ENCODE data around the gene ZNF777.

ZNF777 gene

GRCh38 chr7:149444287-149444686, 16.6 kb downstream of the ZNF777 start:
- no peak for DNase-seq
- no peaks in the 10 kb centered on the region for H3K27me3 ChIP-seq (ENCODE audit: insufficient read depth, low read length, poor library complexity)
- no peaks in the 10 kb centered on the region for H3K79me2 ChIP-seq (ENCODE audit: insufficient read depth, low read length)
- no peaks in the 10 kb centered on the region for H3K9me3 ChIP-seq (ENCODE audit: insufficient read depth, low read length, severe bottlenecking)
- H3K4me3 ChIP-seq (ENCODE audit: low read depth in 1 of 2, low read length in 2 of 2) = no peak overlapping the region
- no peaks in the 10 kb centered on the region for H4K20me1 ChIP-seq (ENCODE audit: insufficient read depth, low read length)
- ATAC-seq (ENCODE audit: insufficient read depth, low read depth) = no peak
- no peak overlapping the region for H3K27ac ChIP-seq (ENCODE audit: low read length)
- 0 out of 2 replicates have a peak, but pooled peaks cover 2% of the 10 kb centered on the region for H3K4me1 ChIP-seq (ENCODE audit: insufficient read depth, low read length)
- no peak overlapping the region for H3K9ac ChIP-seq (ENCODE audit: low read depth, low read length)
- peaks cover 50% of the 10 kb centered on the region for H3K36me3 ChIP-seq (ENCODE audit: insufficient read depth, low read length)
- H2AFZ ChIP-seq (ENCODE audit: low read depth, low read length) = no peak overlapping the region
- no peak for TF ChIP-seq CTCF (IDR thresholded peaks at IDR 0.05; ENCODE audit: borderline replicate concordance, extremely low read depth, low read length, poor library complexity, severe bottlenecking)
- TF ChIP-seq EZH2 (IDR thresholded peaks at IDR 0.05; ENCODE audit: borderline replicate concordance, low read depth, low read length, severe bottlenecking) = no peak
- no peak overlapping the region for H3K4me2 ChIP-seq (ENCODE audit: insufficient read depth, low read length)

GRCh38 chr7:149443523-149443922, 17.3 kb downstream of the ZNF777 start:
- Histone ChIP-seq H2AFZ (ENCODE audit: low read depth, low read length) (no peak overlapping the region), H4K20me1 (ENCODE audit: insufficient read depth, low read length) (no peaks in the 10 kb centered on the region), H3K4me3 (ENCODE audit: low read depth in 1 of 2, low read length in 2 of 2) (no peak overlapping the region), H3K27me3 (ENCODE audit: insufficient read depth, low read length, poor library complexity) (no peaks in the 10 kb centered on the region), H3K4me2 (ENCODE audit: insufficient read depth, low read length) (no peak overlapping the region), H3K9me3 (ENCODE audit: insufficient read depth, low read length, severe bottlenecking) (no peaks in the 10 kb centered on the region), H3K27ac (ENCODE audit: low read length) (no peak overlapping the region), H3K9ac (ENCODE audit: low read depth, low read length) (no peak overlapping the region), H3K4me1 (ENCODE audit: insufficient read depth, low read length) (0 out of 2 replicates have a peak, but pooled peaks cover 2% of the 10 kb centered on the region), H3K36me3 (ENCODE audit: insufficient read depth, low read length) (peaks cover 47% of the 10 kb centered on the region), H3K79me2 (ENCODE audit: insufficient read depth, low read length) (no peaks in the 10 kb centered on the region)
- no peak for DNase-seq
- TF ChIP-seq CTCF (IDR thresholded peaks at IDR 0.05; ENCODE audit: borderline replicate concordance, extremely low read depth, low read length, poor library complexity, severe bottlenecking) (no peak), EZH2 (IDR thresholded peaks at IDR 0.05; ENCODE audit: borderline replicate concordance, low read depth, low read length, severe bottlenecking) (no peak)
- no peak for ATAC-seq (ENCODE audit: insufficient read depth, low read depth)

DNA sequence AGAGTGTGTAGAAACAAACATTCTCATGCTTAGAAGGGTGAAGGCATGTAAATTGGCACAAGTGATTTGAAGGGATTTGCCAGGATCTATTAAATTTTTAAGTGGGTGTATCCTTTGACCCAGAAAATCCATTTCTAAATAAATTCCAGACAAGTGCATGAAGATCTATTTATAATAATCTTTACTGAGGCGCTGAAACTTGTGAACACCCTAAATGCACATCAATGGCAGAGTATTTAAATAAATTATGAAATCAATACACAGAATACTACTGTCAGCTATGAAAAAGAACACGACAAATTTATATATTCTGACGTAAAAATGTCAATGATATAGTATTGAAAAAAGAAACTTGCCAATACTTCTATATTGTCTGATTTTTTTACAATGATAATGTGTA, 17.9 kb downstream of the ZNF777 start:
- no peak overlapping the region for H3K9ac ChIP-seq (ENCODE audit: low read depth, low read length)
- ATAC-seq (ENCODE audit: insufficient read depth, low read depth) (no peak), DNase-seq (no peak)

More for the DNA sequence above, 17.9 kb downstream of the ZNF777 start:
- TF ChIP-seq EZH2 (IDR thresholded peaks at IDR 0.05; ENCODE audit: borderline replicate concordance, low read depth, low read length, severe bottlenecking) = no peak
- no peak for TF ChIP-seq CTCF (IDR thresholded peaks at IDR 0.05; ENCODE audit: borderline replicate concordance, extremely low read depth, low read length, poor library complexity, severe bottlenecking)
- 0 out of 2 replicates have a peak, but pooled peaks cover 2% of the 10 kb centered on the region for H3K4me1 ChIP-seq (ENCODE audit: insufficient read depth, low read length)
- H3K4me3 ChIP-seq (ENCODE audit: low read depth in 1 of 2, low read length in 2 of 2) = no peak overlapping the region
- H4K20me1 ChIP-seq (ENCODE audit: insufficient read depth, low read length) = no peaks in the 10 kb centered on the region
- no peaks in the 10 kb centered on the region for H3K79me2 ChIP-seq (ENCODE audit: insufficient read depth, low read length)
- H3K36me3 ChIP-seq (ENCODE audit: insufficient read depth, low read length) = peaks cover 51% of the 10 kb centered on the region
- no peak overlapping the region for H3K4me2 ChIP-seq (ENCODE audit: insufficient read depth, low read length)
- H3K9me3 ChIP-seq (ENCODE audit: insufficient read depth, low read length, severe bottlenecking) = no peaks in the 10 kb centered on the region
- H3K27ac ChIP-seq (ENCODE audit: low read length) = no peak overlapping the region
- H3K27me3 ChIP-seq (ENCODE audit: insufficient read depth, low read length, poor library complexity) = no peaks in the 10 kb centered on the region
- no peak overlapping the region for H2AFZ ChIP-seq (ENCODE audit: low read depth, low read length)
